Adrenal gland (tissue), 5 donors: ENCODE results near the gene PLXDC2.

Experiments
- CTCF ChIP-seq, 6 experiments: fragments of 450-650 bp in 4 of 6; fragments of 200-600 bp in 2 of 6; sonication (generic) in 1 of 6; IDR thresholded peaks; 1 replicate in 5 of 6; 2 replicates in 1 of 6; pipeline versions ENCODE4 v1.5.1 to v1.8.0; 2016 to 2021; ENCODE audit warnings: antibody characterized with exemption in 6 of 6, mild to moderate bottlenecking in 2 of 6, moderate library complexity in 1 of 6
- POLR2A ChIP-seq, 2 donors: fragments of 450-650 bp; IDR thresholded peaks; one replicate each; pipeline ENCODE4 v1.6.1; 2017; ENCODE audit warnings: antibody characterized with exemption in 2 of 2, mild to moderate bottlenecking in 2 of 2, moderate library complexity in 1 of 2
- donor health status: DM: no; HTN: no; CAD: no.

GRCh38 chr10:20200758-20201157, 384.5 kb downstream of the PLXDC2 start:
- TF ChIP-seq CTCF (IDR thresholded peaks at IDR 0.05): no peak
- TF ChIP-seq POLR2A (IDR thresholded peaks at IDR 0.05): no peak
